HL-60 (cell line): ENCODE measurements around the gene DNAJC22.
A peak's percentile ranks its signal among the peaks of the same experiment; 100 is the strongest.

ENCODE experiments used
- DNase-seq, 2 experiments: peaks; one replicate each; pipeline ENCODE4 v3.0.0-alpha.2; 2010 to 2020; ENCODE audit warnings: low read depth in 1 of 2, low spot score in 1 of 2
- H3K27ac ChIP-seq: fragments of 250-450 bp; sonication (Bioruptor Pico); replicated peaks from 2 replicates; pipeline ENCODE4 v1.5.1; 2020; ENCODE audit warnings: mild to moderate bottlenecking, moderate library complexity
- H3K27me3 ChIP-seq: fragments of 250-450 bp; sonication (Bioruptor Pico); 2 replicates; pipeline ENCODE4 v1.5.1; 2021; ENCODE audit warnings: mild to moderate bottlenecking, moderate library complexity; ENCODE audit not compliant: insufficient read depth, poor library complexity, severe bottlenecking
- H3K4me3 ChIP-seq: replicated peaks from 2 replicates; pipeline ENCODE4 v1.5.1; 2011; ENCODE audit warnings: mild to moderate bottlenecking, control low read depth, low read length; ENCODE audit not compliant: insufficient read depth
- GABPA ChIP-seq: IDR thresholded peaks from 2 replicates; pipeline ENCODE4 v1.6.1; 2012; ENCODE audit warnings: low read depth
- POLR2AphosphoS5 ChIP-seq: IDR thresholded peaks from 2 replicates; pipeline ENCODE4 v1.6.1; 2012; ENCODE audit warnings: low read depth
- SPI1 ChIP-seq: IDR thresholded peaks from 2 replicates; pipeline ENCODE4 v1.6.1; 2012; ENCODE audit warnings: low read depth, mild to moderate bottlenecking, borderline replicate concordance
- TF ChIP-seq, protein P1 (sequence below): IDR thresholded peaks from one replicate; pipeline ENCODE4 v1.5.1; 2011; ENCODE audit warnings: low read length, control low read depth, inconsistent platforms; ENCODE audit not compliant: insufficient read depth
- TF ChIP-seq, protein P2 (sequence below): IDR thresholded peaks from 2 replicates; pipeline ENCODE4 v1.6.1; 2012; ENCODE audit warnings: low read depth; ENCODE audit not compliant: insufficient replicate concordance

Gene DNAJC22

DNA sequence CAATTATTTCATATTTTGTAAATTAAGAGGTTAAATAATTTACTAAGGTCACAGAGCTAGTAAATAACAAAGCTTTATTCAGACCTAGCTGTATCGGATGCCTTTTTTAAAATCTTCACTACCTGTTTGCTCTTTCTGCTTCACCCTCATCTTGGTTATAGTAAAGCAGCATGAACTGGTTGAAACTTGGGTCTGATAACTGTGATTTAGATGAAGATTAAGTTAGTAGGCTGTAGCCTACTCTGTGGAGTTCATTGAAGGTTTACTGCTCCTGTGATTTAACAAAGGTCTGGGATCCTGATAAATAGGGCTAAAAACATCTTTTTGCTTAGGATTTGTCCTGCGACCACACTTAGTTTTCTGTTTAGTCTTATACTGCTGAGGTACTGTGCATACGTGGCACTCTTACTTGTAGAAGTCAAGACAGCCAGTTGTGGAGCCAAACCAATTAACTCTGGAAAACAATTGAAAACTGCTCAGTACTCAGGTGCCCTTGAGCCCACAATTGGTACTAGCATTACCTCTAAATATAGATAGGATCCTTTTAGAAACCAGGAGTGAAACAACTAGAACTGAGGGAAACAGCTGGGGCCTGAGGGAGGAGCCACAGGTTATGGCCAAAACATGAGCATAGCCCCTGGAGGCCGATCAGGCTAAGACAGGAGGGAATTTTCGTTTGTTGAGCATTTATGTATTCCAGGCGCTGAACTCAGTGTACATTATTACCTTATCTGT is 22.9 kb downstream of the DNAJC22 start:
- H3K4me3 ChIP-seq, result no peak overlapping the region
- no peaks in the 10 kb centered on the region for H3K27me3 ChIP-seq
- TF ChIP-seq, protein P1, sequence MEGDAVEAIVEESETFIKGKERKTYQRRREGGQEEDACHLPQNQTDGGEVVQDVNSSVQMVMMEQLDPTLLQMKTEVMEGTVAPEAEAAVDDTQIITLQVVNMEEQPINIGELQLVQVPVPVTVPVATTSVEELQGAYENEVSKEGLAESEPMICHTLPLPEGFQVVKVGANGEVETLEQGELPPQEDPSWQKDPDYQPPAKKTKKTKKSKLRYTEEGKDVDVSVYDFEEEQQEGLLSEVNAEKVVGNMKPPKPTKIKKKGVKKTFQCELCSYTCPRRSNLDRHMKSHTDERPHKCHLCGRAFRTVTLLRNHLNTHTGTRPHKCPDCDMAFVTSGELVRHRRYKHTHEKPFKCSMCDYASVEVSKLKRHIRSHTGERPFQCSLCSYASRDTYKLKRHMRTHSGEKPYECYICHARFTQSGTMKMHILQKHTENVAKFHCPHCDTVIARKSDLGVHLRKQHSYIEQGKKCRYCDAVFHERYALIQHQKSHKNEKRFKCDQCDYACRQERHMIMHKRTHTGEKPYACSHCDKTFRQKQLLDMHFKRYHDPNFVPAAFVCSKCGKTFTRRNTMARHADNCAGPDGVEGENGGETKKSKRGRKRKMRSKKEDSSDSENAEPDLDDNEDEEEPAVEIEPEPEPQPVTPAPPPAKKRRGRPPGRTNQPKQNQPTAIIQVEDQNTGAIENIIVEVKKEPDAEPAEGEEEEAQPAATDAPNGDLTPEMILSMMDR, result no peak
- TF ChIP-seq POLR2AphosphoS5, result no peak
- peak in 1 of 2 experiments; percentile 55 for DNase-seq
- no peak overlapping the region for H3K27ac ChIP-seq

DNA sequence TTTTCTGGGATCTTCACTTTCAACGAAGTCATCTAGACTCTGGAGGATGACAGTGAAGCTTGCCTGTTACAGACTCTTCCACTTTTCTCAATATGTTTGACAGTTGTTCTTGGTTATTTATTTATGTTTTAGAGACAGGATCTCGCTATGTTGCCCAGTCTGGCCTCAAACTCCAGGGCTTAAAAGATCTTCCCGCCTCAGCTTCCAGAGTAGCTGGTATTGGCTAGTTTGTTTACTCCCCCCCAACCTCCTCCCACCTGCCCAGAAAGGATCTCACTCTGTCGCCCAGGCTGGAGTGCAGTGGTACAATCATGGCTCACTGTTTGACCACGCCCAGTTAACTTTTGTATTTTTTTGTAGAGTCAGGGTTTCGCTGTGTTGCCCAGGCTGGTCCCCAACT is 23.9 kb downstream of the DNAJC22 start:
- DNase-seq, result no peak
- no peaks in the 10 kb centered on the region for H3K27me3 ChIP-seq
- no peak overlapping the region for H3K27ac ChIP-seq
- H3K4me3 ChIP-seq, result no peak overlapping the region
- TF ChIP-seq GABPA (no peak), POLR2AphosphoS5 (no peak), SPI1 (no peak)
- TF ChIP-seq, protein P2, sequence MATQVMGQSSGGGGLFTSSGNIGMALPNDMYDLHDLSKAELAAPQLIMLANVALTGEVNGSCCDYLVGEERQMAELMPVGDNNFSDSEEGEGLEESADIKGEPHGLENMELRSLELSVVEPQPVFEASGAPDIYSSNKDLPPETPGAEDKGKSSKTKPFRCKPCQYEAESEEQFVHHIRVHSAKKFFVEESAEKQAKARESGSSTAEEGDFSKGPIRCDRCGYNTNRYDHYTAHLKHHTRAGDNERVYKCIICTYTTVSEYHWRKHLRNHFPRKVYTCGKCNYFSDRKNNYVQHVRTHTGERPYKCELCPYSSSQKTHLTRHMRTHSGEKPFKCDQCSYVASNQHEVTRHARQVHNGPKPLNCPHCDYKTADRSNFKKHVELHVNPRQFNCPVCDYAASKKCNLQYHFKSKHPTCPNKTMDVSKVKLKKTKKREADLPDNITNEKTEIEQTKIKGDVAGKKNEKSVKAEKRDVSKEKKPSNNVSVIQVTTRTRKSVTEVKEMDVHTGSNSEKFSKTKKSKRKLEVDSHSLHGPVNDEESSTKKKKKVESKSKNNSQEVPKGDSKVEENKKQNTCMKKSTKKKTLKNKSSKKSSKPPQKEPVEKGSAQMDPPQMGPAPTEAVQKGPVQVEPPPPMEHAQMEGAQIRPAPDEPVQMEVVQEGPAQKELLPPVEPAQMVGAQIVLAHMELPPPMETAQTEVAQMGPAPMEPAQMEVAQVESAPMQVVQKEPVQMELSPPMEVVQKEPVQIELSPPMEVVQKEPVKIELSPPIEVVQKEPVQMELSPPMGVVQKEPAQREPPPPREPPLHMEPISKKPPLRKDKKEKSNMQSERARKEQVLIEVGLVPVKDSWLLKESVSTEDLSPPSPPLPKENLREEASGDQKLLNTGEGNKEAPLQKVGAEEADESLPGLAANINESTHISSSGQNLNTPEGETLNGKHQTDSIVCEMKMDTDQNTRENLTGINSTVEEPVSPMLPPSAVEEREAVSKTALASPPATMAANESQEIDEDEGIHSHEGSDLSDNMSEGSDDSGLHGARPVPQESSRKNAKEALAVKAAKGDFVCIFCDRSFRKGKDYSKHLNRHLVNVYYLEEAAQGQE, result no peak
- TF ChIP-seq, protein P1, result no peak

DNA sequence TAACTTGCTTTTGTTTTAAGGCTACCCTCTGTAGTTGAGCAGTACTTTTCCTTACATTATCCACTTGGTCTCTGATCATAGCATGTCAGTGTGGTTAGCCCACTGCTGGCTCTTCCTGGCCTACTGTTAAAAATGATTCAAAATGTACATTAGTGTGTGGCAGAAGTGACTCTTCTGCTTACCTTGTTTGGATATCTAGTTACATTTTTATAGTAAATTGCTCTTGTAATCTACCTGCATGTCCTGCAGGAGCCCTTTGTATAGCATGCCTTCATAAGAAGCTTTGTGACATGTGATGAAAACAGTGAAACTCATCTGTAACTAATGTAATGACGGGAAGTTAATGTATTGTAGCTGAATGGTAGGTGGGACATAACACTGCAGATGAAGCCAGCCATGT is 28.7 kb downstream of the DNAJC22 start:
- DNase-seq, result no peak
- TF ChIP-seq, protein P1, result no peak
- TF ChIP-seq POLR2AphosphoS5 (no peak), GABPA (no peak), SPI1 (no peak)
- TF ChIP-seq, protein P2, result no peak
- Histone ChIP-seq H3K4me3 (no peak overlapping the region), H3K27me3 (no peaks in the 10 kb centered on the region), H3K27ac (no peak overlapping the region)

DNA sequence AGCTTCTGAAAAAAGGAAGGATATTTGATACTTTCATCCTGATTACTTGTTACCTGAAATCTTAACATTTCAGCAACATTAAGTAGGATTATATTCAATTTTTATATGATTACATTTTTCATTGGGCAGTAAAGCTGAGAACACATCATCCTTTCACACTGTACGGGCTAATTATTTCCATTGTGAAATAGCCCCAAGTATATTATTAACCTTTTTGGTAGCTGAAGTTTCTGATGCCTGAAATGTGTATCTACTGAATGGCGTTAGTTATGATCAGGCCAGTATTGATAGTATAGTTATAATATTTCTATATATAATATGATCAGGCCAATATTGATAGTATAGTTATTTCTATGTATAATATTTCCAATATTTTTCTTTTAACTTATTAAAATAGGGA is 30.7 kb downstream of the DNAJC22 start:
- TF ChIP-seq, protein P2, result no peak
- no peak for TF ChIP-seq SPI1
- TF ChIP-seq GABPA, result no peak
- TF ChIP-seq, protein P1, result no peak
- TF ChIP-seq POLR2AphosphoS5, result no peak
- Histone ChIP-seq H3K4me3 (no peak overlapping the region), H3K27me3 (no peaks in the 10 kb centered on the region), H3K27ac (no peak overlapping the region)
- no peak for DNase-seq
